GM23248 (cell line): ENCODE data around the gene PERP.

Experiments used
- EZH2 ChIP-seq: fragments of 200-600 bp; sonication (generic); IDR thresholded peaks from 2 replicates; pipeline ENCODE4 v1.6.1; 2018; ENCODE audit warnings: antibody characterized with exemption, mild to moderate bottlenecking; ENCODE audit not compliant: insufficient read depth, poor library complexity, severe bottlenecking
- EZH2phosphoT487 ChIP-seq: fragments of 200-600 bp; sonication (generic); IDR thresholded peaks from 2 replicates; pipeline ENCODE4 v1.6.1; 2018; ENCODE audit warnings: antibody characterized with exemption, moderate library complexity, mild to moderate bottlenecking, low read depth; ENCODE audit not compliant: insufficient read depth

- TF ChIP-seq EZH2 = no peak
- no peak for TF ChIP-seq EZH2phosphoT487
These were observed 48.2 kb upstream of the PERP start for GRCh38 chr6:138155443-138155842.
